Neuronal stem cell (in vitro differentiated cells): ENCODE measurements around the gene OSM.

Experiments
- DNase-seq: peaks from one replicate; pipeline ENCODE4 v3.0.0-alpha.2; 2013; ENCODE audit warnings: low spot score
- H2AFZ ChIP-seq: one replicate; pipeline ENCODE4 v1.6.1; 2013; ENCODE audit warnings: mild to moderate bottlenecking, low read length, inconsistent platforms
- H2AK5ac ChIP-seq: 2 replicates; pipeline ENCODE4 v1.6.1; 2013; ENCODE audit warnings: low read depth, mild to moderate bottlenecking, inconsistent platforms, low read length, moderate library complexity, mixed read lengths
- H2BK120ac ChIP-seq: 2 replicates; pipeline ENCODE4 v1.6.1; 2013; ENCODE audit warnings: low read depth, mild to moderate bottlenecking, inconsistent platforms, low read length, moderate library complexity, mixed read lengths
- H2BK12ac ChIP-seq: one replicate; pipeline ENCODE4 v1.6.1; 2013; ENCODE audit warnings: low read length, inconsistent platforms
- H2BK15ac ChIP-seq: 2 replicates; pipeline ENCODE4 v1.6.1; 2013; ENCODE audit warnings: mild to moderate bottlenecking, low read length, inconsistent platforms, mixed read lengths
- H2BK5ac ChIP-seq: one replicate; pipeline ENCODE4 v1.6.1; 2013; ENCODE audit warnings: inconsistent platforms, mild to moderate bottlenecking, low read length, moderate library complexity
- H3K14ac ChIP-seq: one replicate; pipeline ENCODE4 v1.6.1; 2013; ENCODE audit warnings: low read length, inconsistent platforms
- H3K18ac ChIP-seq: 2 replicates; pipeline ENCODE4 v1.6.1; 2013; ENCODE audit warnings: low read length, inconsistent platforms
- H3K23ac ChIP-seq: 2 replicates; pipeline ENCODE4 v1.6.1; 2013; ENCODE audit warnings: low read depth, mild to moderate bottlenecking, mixed read lengths, low read length, inconsistent platforms; ENCODE audit not compliant: poor library complexity
- H3K27ac ChIP-seq: replicated peaks from 3 replicates; pipeline ENCODE4 v1.5.1; 2013; ENCODE audit warnings: low read length, inconsistent platforms
- H3K27me3 ChIP-seq, 3 experiments: 2 replicates each; pipeline ENCODE4 v1.6.1; 2013; ENCODE audit warnings: low read length in 3 of 3, mild to moderate bottlenecking in 2 of 3, inconsistent platforms in 1 of 3, low read depth in 1 of 3, mixed read lengths in 1 of 3, moderate library complexity in 1 of 3; ENCODE audit not compliant: control insufficient read depth in 3 of 3, insufficient read depth in 3 of 3
- H3K36me3 ChIP-seq, 2 donors: replicated peaks in 1 of 2; 2 replicates each; pipeline ENCODE4 v1.6.1; 2013; ENCODE audit warnings: low read length in 2 of 2; ENCODE audit not compliant: control insufficient read depth in 2 of 2, insufficient read depth in 2 of 2
- H3K4ac ChIP-seq: 2 replicates; pipeline ENCODE4 v1.6.1; 2013; ENCODE audit warnings: inconsistent platforms, mild to moderate bottlenecking, low read length, moderate library complexity
- H3K4me1 ChIP-seq, 2 donors: 1 replicate in 1 of 2; 2 replicates in 1 of 2; pipeline ENCODE4 v1.6.1; 2013; ENCODE audit warnings: low read length in 2 of 2, low read depth in 1 of 2; ENCODE audit not compliant: control insufficient read depth in 2 of 2, insufficient read depth in 1 of 2
- H3K4me2 ChIP-seq: one replicate; pipeline ENCODE4 v1.6.1; 2013; ENCODE audit warnings: mild to moderate bottlenecking, low read length, inconsistent platforms; ENCODE audit not compliant: insufficient read depth, poor library complexity, severe bottlenecking
- H3K4me3 ChIP-seq, 2 donors: 2 replicates each; pipeline ENCODE4 v1.5.1; 2013; ENCODE audit warnings: low read length in 2 of 2, mild to moderate bottlenecking in 2 of 2, inconsistent platforms in 1 of 2, moderate library complexity in 1 of 2
- H3K79me1 ChIP-seq: one replicate; pipeline ENCODE4 v1.6.1; 2013; ENCODE audit warnings: low read depth, mild to moderate bottlenecking, inconsistent platforms, low read length, moderate library complexity
- H3K9ac ChIP-seq: one replicate; pipeline ENCODE4 v1.6.1; 2013; ENCODE audit warnings: mild to moderate bottlenecking, low read depth, low read length, inconsistent platforms; ENCODE audit not compliant: poor library complexity
- H3K9me3 ChIP-seq, 2 donors: replicated peaks in 1 of 2; 2 replicates each; pipeline versions ENCODE3 to v1.6.1; 2013; ENCODE audit warnings: low read length in 2 of 2, mild to moderate bottlenecking in 2 of 2, inconsistent platforms in 1 of 2, low read depth in 1 of 2, mixed read lengths in 1 of 2, moderate library complexity in 1 of 2; ENCODE audit not compliant: control insufficient read depth in 2 of 2, insufficient read depth in 1 of 2
- H4K8ac ChIP-seq: one replicate; pipeline ENCODE4 v1.6.1; 2013; ENCODE audit warnings: low read depth, mild to moderate bottlenecking, inconsistent platforms, low read length, moderate library complexity
- H4K91ac ChIP-seq: one replicate; pipeline ENCODE4 v1.6.1; 2013; ENCODE audit warnings: low read length, low read depth, mild to moderate bottlenecking, inconsistent platforms; ENCODE audit not compliant: poor library complexity
- WGBS, 2 donors: extraction: QIAGEN DNeasy Blood & Tissue Kit; methylation state at CpG; one replicate each; pipeline ENCODE4 v1.1.7; 2013; ENCODE audit warnings: missing lambda C conversion rate in 2 of 2, mixed read lengths in 1 of 2; ENCODE audit not compliant: insufficient read length in 2 of 2, insufficient replicate concordance in 1 of 2; ENCODE audit errors: extremely low coverage in 2 of 2; 5-methylcytosine and 5-hydroxymethylcytosine counted together

OSM gene

GRCh38 chr22:30286813-30287647, 20.4 kb upstream of the OSM start:
- H2AFZ ChIP-seq = no peak overlapping the region
- H3K4me1 ChIP-seq = peaks cover 15 to 18% of the 10 kb centered on the region in 2 donors
- H3K27me3 ChIP-seq = peaks cover 0 to 6% (median 0%) of the 10 kb centered on the region in 3 experiments
- no peak overlapping the region for H3K14ac ChIP-seq
- no peak overlapping the region for H3K4me2 ChIP-seq
- H2BK15ac ChIP-seq = peak overlapping the region; percentile 55
- WGBS, 2 donors = no CpG with 5 or more reads among the region's 31 CpGs
- no peak overlapping the region for H3K4ac ChIP-seq
- no peaks in the 10 kb centered on the region for H3K79me1 ChIP-seq
- H3K18ac ChIP-seq = peak overlapping the region; percentile 23
- H3K23ac ChIP-seq = peak overlapping the region; percentile 76
- no peak overlapping the region for H4K91ac ChIP-seq
- no peak overlapping the region for H3K27ac ChIP-seq
- peak; percentile 62 for DNase-seq
- H2AK5ac ChIP-seq = peak overlapping the region; percentile 98
- peak overlapping the region; percentile 59 for H2BK12ac ChIP-seq
- peak overlapping the region; percentile 56 for H3K9ac ChIP-seq
- no peaks in the 10 kb centered on the region for H3K36me3 ChIP-seq
- H2BK120ac ChIP-seq = peak overlapping the region; percentile 52
- H3K9me3 ChIP-seq = no peaks in the 10 kb centered on the region
- no peak overlapping the region for H4K8ac ChIP-seq
- H3K4me3 ChIP-seq = no peak overlapping the region
- H2BK5ac ChIP-seq = peak overlapping the region; percentile 56

DNA sequence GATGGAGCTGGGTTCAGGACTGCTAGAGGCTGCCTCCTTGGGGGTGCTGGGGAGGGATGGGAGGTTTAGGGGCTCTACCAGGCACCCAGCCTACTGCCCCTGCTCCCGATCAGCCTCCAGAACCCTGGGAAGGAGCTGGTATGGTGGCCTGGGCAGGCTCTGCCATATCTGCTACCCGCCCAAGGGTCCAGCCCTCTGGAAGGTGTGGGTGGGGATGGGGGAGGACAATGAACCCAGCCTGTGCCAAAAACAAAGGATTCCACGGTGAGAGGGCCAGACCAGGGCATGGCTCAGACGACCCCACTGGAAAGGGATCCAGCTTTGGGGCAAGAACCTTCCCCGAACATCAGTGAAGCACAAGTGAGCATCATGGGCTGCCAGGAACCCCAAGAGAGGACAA, 19.7 kb upstream of the OSM start:
- no peak overlapping the region for H3K4me2 ChIP-seq

DNA sequence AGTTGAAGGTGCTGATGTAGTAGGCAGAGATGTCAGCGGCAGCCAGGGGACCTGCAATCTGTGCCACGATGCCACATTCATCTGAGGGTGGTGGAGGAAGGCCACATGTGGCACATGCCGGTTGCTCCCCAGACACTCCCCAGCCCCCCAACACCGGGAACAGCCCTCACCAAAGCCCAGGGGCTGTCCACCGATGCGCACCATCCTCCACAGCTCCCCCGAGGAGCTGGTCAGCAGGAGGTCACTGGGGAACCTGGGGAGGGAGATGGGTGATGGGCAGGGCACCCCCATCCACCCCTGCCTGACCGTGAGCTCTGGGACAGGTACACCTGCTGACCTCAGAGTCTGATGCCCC, 19.2 kb upstream of the OSM start:
- peaks cover 13 to 17% of the 10 kb centered on the region in 2 donors for H3K4me1 ChIP-seq
- H2AFZ ChIP-seq = no peak overlapping the region
- peaks cover 0 to 6% (median 0%) of the 10 kb centered on the region in 3 experiments for H3K27me3 ChIP-seq
- H2BK120ac ChIP-seq = peak overlapping the region; percentile 81
- H3K9ac ChIP-seq = peak overlapping the region; percentile 66
- no peak overlapping the region for H3K27ac ChIP-seq
- no peak overlapping the region for H3K14ac ChIP-seq
- H2BK15ac ChIP-seq = no peak overlapping the region
- no CpG with 5 or more reads among the region's 8 CpGs for WGBS, 2 donors
- H2BK5ac ChIP-seq = no peak overlapping the region
- H2AK5ac ChIP-seq = peak overlapping the region; percentile 95
- H3K36me3 ChIP-seq = no peaks in the 10 kb centered on the region
- H3K79me1 ChIP-seq = no peaks in the 10 kb centered on the region
- H4K91ac ChIP-seq = no peak overlapping the region
- no peaks in the 10 kb centered on the region for H3K9me3 ChIP-seq
- H3K4me3 ChIP-seq = no peak overlapping the region
- H3K23ac ChIP-seq = peak overlapping the region; percentile 50
- no peak overlapping the region for H3K4ac ChIP-seq
- H3K18ac ChIP-seq = peak overlapping the region; percentile 25
- H3K4me2 ChIP-seq = no peak overlapping the region
- H2BK12ac ChIP-seq = no peak overlapping the region
- DNase-seq = no peak
- H4K8ac ChIP-seq = no peak overlapping the region

More for the DNA sequence above, 19.7 kb upstream of the OSM start:
- Histone ChIP-seq H3K79me1 (no peaks in the 10 kb centered on the region), H2AK5ac (peak overlapping the region; percentile 95), H3K9me3 (no peaks in the 10 kb centered on the region), H3K18ac (peak overlapping the region; percentile 71), H3K9ac (no peak overlapping the region), H3K4ac (no peak overlapping the region), H4K91ac (no peak overlapping the region), H3K4me1 (peaks cover 15 to 18% of the 10 kb centered on the region in 2 donors), H3K4me3 (no peak overlapping the region), H3K23ac (peak overlapping the region; percentile 62), H4K8ac (no peak overlapping the region), H2BK5ac (peak overlapping the region; percentile 56), H3K27me3 (peaks cover 0 to 6% (median 0%) of the 10 kb centered on the region in 3 experiments), H2AFZ (no peak overlapping the region), H3K14ac (no peak overlapping the region), H3K36me3 (no peaks in the 10 kb centered on the region), H3K27ac (no peak overlapping the region), H2BK12ac (no peak overlapping the region), H2BK15ac (peak overlapping the region; percentile 55), H2BK120ac (peak overlapping the region; percentile 81)
- DNase-seq = no peak
- no CpG with 5 or more reads among the region's 5 CpGs for WGBS, 2 donors

DNA sequence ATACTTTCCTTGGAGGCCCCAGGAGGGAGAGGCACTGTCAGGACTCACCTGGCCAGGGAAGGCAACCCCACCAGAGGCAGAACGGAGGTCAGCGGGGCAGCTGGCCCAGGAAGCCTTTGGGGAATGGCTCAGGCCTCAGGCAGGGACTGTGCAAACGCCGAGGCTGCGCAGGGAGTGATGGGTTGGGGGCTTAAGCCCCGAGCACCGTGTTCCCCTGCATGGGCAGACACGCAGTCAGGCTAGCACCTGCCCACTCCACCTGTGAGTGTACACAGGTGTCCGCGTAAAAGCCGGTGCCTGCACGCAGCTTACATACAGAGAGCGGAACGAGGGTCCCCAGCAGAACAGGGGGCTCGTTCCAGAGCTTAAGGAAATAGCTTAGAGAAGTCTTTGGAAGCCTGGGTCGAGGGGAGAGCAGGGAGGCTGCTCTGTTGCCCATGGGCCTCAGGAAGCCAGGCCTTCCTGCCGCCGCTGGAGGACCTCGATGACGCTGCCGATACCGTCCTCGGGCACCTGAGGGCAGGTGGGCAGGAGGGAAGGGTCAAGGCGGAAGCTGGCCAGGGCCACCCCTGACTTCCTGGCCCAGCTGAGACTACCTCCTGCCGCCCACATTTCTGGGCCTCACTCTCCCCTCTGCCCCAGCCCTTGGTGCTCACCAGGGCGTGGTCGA, 18.7 kb upstream of the OSM start:
- DNase-seq = no peak
- Histone ChIP-seq H2BK120ac (no peak overlapping the region), H2AFZ (no peak overlapping the region), H3K4me1 (peaks cover 9 to 12% of the 10 kb centered on the region in 2 donors), H4K8ac (no peak overlapping the region), H2BK12ac (no peak overlapping the region), H3K4ac (no peak overlapping the region), H3K4me2 (no peak overlapping the region), H3K79me1 (no peaks in the 10 kb centered on the region), H3K9me3 (no peaks in the 10 kb centered on the region), H3K9ac (peak overlapping the region; percentile 66), H3K23ac (peak overlapping the region; percentile 50), H4K91ac (no peak overlapping the region), H3K27ac (no peak overlapping the region), H2AK5ac (peak overlapping the region; percentile 95), H2BK15ac (no peak overlapping the region), H3K18ac (peak overlapping the region; percentile 25), H3K36me3 (no peaks in the 10 kb centered on the region), H3K14ac (no peak overlapping the region), H2BK5ac (no peak overlapping the region), H3K27me3 (peaks cover 0 to 6% (median 0%) of the 10 kb centered on the region in 3 experiments), H3K4me3 (no peak overlapping the region)
- WGBS, 2 donors = no CpG with 5 or more reads among the region's 27 CpGs
